ENCODE measurements around the gene SULT6B1.

- TF ChIP-seq TAF1 (IDR thresholded peaks at IDR 0.05; ENCODE audit: borderline replicate concordance, insufficient read depth, low read length) (no peak), REST (IDR thresholded peaks at IDR 0.05; ENCODE audit: insufficient read depth in 1 of 2, low read depth in 2 of 2, low read length in 2 of 2) (no peak)
These were observed 63.1 kb downstream of the SULT6B1 start for GRCh38 chr2:37125416-37125815.
